ENCODE results near the gene WDR77. TPM values are rescaled to one million over a fixed set of nuclear protein-coding genes. Genes with fewer than 3 reads are reported as not detected.

WDR77 gene
- total and polyA plus RNA-seq, 2 of the 13 experiments (the other 11 are each of a cell fraction or from before 2014, with no cell fraction given), result 90.6 to 108 TPM

DNA sequence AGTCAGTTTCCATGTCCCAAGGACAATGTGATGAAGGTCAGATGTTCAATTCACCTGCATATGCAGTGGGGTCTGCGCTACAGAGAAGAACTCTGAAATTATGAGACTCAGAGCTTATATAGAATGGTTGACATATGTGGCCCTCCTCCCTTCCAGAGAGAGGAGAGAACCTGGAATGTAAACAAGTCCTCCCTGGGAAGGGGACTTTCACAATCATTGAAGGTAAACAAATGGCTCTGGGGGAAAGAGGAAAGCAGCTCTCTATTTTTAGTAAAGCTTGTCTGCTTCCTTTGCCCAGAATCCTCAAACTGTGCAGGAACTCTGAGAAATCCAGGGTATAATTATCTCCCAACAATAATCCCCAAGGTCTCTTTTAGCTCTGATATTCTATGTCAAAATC lies 31.3 kb downstream of the WDR77 start (continued):
- TF ChIP-seq, protein P1, sequence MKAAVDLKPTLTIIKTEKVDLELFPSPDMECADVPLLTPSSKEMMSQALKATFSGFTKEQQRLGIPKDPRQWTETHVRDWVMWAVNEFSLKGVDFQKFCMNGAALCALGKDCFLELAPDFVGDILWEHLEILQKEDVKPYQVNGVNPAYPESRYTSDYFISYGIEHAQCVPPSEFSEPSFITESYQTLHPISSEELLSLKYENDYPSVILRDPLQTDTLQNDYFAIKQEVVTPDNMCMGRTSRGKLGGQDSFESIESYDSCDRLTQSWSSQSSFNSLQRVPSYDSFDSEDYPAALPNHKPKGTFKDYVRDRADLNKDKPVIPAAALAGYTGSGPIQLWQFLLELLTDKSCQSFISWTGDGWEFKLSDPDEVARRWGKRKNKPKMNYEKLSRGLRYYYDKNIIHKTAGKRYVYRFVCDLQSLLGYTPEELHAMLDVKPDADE (CRISPR knock-in tag; IDR thresholded peaks at IDR 0.05), result no peak
- no peak for TF ChIP-seq ZNF225 (CRISPR knock-in tag; IDR thresholded peaks at IDR 0.05)
- TF ChIP-seq, protein P2, sequence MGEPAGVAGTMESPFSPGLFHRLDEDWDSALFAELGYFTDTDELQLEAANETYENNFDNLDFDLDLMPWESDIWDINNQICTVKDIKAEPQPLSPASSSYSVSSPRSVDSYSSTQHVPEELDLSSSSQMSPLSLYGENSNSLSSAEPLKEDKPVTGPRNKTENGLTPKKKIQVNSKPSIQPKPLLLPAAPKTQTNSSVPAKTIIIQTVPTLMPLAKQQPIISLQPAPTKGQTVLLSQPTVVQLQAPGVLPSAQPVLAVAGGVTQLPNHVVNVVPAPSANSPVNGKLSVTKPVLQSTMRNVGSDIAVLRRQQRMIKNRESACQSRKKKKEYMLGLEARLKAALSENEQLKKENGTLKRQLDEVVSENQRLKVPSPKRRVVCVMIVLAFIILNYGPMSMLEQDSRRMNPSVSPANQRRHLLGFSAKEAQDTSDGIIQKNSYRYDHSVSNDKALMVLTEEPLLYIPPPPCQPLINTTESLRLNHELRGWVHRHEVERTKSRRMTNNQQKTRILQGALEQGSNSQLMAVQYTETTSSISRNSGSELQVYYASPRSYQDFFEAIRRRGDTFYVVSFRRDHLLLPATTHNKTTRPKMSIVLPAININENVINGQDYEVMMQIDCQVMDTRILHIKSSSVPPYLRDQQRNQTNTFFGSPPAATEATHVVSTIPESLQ (CRISPR knock-in tag; conservative IDR thresholded peaks at IDR 0.05), result no peak
- TF ChIP-seq ZNF382 (CRISPR knock-in tag; IDR thresholded peaks at IDR 0.05; ENCODE audit: borderline replicate concordance), result no peak
- TF ChIP-seq, protein P3, sequence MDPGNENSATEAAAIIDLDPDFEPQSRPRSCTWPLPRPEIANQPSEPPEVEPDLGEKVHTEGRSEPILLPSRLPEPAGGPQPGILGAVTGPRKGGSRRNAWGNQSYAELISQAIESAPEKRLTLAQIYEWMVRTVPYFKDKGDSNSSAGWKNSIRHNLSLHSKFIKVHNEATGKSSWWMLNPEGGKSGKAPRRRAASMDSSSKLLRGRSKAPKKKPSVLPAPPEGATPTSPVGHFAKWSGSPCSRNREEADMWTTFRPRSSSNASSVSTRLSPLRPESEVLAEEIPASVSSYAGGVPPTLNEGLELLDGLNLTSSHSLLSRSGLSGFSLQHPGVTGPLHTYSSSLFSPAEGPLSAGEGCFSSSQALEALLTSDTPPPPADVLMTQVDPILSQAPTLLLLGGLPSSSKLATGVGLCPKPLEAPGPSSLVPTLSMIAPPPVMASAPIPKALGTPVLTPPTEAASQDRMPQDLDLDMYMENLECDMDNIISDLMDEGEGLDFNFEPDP (CRISPR knock-in tag; conservative IDR thresholded peaks at IDR 0.05), result no peak
- no peak for TF ChIP-seq ZNF562 (CRISPR knock-in tag; IDR thresholded peaks at IDR 0.05; ENCODE audit: borderline replicate concordance)
- TF ChIP-seq NCOR1 (IDR thresholded peaks at IDR 0.05; ENCODE audit: borderline replicate concordance, low read length), result peak; percentile 24; the same call in 1 of the 2 replicates
- TF ChIP-seq, protein P4, sequence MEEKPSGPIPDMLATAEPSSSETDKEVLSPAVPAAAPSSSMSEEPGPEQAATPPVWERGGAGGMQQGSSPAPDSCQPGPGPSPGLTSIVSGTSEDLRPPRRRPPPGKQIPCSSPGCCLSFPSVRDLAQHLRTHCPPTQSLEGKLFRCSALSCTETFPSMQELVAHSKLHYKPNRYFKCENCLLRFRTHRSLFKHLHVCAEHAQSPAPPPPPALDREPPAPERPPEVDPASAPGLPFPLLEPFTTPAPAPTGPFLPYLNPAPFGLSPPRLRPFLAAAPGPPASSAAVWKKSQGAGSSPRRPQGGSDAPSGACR (CRISPR knock-in tag; IDR thresholded peaks at IDR 0.05), result no peak
- peak; percentile 27; the same call in 1 of the 2 replicates for TF ChIP-seq SALL1 (CRISPR knock-in tag; IDR thresholded peaks at IDR 0.05)
- TF ChIP-seq, protein P5, sequence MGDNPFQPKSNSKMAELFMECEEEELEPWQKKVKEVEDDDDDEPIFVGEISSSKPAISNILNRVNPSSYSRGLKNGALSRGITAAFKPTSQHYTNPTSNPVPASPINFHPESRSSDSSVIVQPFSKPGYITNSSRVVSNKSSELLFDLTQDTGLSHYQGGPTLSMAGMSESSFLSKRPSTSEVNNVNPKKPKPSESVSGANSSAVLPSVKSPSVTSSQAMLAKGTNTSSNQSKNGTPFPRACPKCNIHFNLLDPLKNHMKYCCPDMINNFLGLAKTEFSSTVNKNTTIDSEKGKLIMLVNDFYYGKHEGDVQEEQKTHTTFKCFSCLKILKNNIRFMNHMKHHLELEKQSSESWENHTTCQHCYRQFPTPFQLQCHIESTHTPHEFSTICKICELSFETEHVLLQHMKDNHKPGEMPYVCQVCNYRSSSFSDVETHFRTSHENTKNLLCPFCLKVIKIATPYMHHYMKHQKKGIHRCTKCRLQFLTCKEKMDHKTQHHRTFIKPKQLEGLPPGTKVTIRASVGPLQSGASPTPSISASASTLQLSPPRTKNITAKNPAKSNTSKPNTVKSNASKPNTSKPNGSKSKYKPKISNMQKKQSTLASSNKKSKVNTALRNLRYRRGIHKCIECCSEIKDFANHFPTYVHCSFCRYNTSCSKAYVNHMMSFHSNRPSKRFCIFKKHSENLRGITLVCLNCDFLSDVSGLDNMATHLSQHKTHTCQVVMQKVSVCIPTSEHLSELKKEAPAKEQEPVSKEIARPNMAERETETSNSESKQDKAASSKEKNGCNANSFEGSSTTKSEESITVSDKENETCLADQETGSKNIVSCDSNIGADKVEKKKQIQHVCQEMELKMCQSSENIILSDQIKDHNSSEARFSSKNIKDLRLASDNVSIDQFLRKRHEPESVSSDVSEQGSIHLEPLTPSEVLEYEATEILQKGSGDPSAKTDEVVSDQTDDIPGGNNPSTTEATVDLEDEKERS (CRISPR knock-in tag; IDR thresholded peaks at IDR 0.05), result no peak
- TF ChIP-seq ISL2 (CRISPR knock-in tag; IDR thresholded peaks at IDR 0.05), result peak; percentile 62; the same call in 1 of the 2 replicates
- no peak for TF ChIP-seq MAF1 (CRISPR knock-in tag; IDR thresholded peaks at IDR 0.05; ENCODE audit: borderline replicate concordance)
- TF ChIP-seq CREM (IDR thresholded peaks at IDR 0.05), result peak; percentile 51; the same call in 1 of the 2 replicates
- TF ChIP-seq CREM (CRISPR knock-in tag; IDR thresholded peaks at IDR 0.05), result no peak
- no peak for TF ChIP-seq ZMAT3 (CRISPR knock-in tag; conservative IDR thresholded peaks at IDR 0.05)
- no peak for TF ChIP-seq DNMT3B (CRISPR knock-in tag; conservative IDR thresholded peaks at IDR 0.05)
- TF ChIP-seq, protein P6, sequence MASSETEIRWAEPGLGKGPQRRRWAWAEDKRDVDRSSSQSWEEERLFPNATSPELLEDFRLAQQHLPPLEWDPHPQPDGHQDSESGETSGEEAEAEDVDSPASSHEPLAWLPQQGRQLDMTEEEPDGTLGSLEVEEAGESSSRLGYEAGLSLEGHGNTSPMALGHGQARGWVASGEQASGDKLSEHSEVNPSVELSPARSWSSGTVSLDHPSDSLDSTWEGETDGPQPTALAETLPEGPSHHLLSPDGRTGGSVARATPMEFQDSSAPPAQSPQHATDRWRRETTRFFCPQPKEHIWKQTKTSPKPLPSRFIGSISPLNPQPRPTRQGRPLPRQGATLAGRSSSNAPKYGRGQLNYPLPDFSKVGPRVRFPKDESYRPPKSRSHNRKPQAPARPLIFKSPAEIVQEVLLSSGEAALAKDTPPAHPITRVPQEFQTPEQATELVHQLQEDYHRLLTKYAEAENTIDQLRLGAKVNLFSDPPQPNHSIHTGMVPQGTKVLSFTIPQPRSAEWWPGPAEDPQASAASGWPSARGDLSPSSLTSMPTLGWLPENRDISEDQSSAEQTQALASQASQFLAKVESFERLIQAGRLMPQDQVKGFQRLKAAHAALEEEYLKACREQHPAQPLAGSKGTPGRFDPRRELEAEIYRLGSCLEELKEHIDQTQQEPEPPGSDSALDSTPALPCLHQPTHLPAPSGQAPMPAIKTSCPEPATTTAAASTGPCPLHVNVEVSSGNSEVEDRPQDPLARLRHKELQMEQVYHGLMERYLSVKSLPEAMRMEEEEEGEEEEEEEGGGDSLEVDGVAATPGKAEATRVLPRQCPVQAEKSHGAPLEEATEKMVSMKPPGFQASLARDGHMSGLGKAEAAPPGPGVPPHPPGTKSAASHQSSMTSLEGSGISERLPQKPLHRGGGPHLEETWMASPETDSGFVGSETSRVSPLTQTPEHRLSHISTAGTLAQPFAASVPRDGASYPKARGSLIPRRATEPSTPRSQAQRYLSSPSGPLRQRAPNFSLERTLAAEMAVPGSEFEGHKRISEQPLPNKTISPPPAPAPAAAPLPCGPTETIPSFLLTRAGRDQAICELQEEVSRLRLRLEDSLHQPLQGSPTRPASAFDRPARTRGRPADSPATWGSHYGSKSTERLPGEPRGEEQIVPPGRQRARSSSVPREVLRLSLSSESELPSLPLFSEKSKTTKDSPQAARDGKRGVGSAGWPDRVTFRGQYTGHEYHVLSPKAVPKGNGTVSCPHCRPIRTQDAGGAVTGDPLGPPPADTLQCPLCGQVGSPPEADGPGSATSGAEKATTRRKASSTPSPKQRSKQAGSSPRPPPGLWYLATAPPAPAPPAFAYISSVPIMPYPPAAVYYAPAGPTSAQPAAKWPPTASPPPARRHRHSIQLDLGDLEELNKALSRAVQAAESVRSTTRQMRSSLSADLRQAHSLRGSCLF (CRISPR knock-in tag; IDR thresholded peaks at IDR 0.05; ENCODE audit: borderline replicate concordance), result no peak

All from HepG2 (cell line).